MM.1S (cell line): Measurements from ENCODE around the gene MBP.

Experiments used
- DNase-seq: peaks from one replicate; pipeline ENCODE4 v3.0.0-alpha.2; 2015
- H2AFZ ChIP-seq: fragments of 300-600 bp; sonication (generic); 2 replicates; pipeline ENCODE4 v1.6.0; 2016; ENCODE audit warnings: antibody characterized with exemption, low read length
- H3F3A ChIP-seq: fragments of 300-600 bp; sonication (generic); 2 replicates; pipeline ENCODE4 v1.6.1; 2016; ENCODE audit warnings: mild to moderate bottlenecking, antibody characterized with exemption, low read length, moderate library complexity, mixed read lengths; ENCODE audit not compliant: insufficient read depth
- H3K27ac ChIP-seq: fragments of 300-600 bp; sonication (generic); 2 replicates; pipeline ENCODE4 v1.5.1; 2016; ENCODE audit warnings: mild to moderate bottlenecking, low read length
- H3K27me3 ChIP-seq: fragments of 300-600 bp; sonication (generic); replicated peaks from 2 replicates; pipeline ENCODE4 v1.6.0; 2016; ENCODE audit warnings: low read length; ENCODE audit not compliant: insufficient read depth
- H3K36me3 ChIP-seq: fragments of 300-600 bp; sonication (generic); replicated peaks from 2 replicates; pipeline ENCODE4 v1.6.1; 2016; ENCODE audit warnings: mild to moderate bottlenecking, low read length, mixed read lengths; ENCODE audit not compliant: insufficient read depth
- H3K4me1 ChIP-seq: fragments of 300-600 bp; sonication (generic); 2 replicates; pipeline ENCODE4 v1.6.1; 2016; ENCODE audit warnings: low read length, mixed read lengths
- H3K4me2 ChIP-seq: fragments of 300-600 bp; sonication (generic); 2 replicates; pipeline ENCODE4 v1.6.0; 2016; ENCODE audit warnings: low read depth, low read length
- H3K4me3 ChIP-seq: fragments of 300-600 bp; sonication (generic); 2 replicates; pipeline ENCODE4 v1.5.1; 2016; ENCODE audit warnings: low read length, mixed read lengths
- H3K79me2 ChIP-seq: fragments of 300-600 bp; sonication (generic); 2 replicates; pipeline ENCODE4 v1.6.1; 2016; ENCODE audit warnings: mixed run types, low read length, mixed read lengths
- H3K9ac ChIP-seq: fragments of 300-600 bp; sonication (generic); 2 replicates; pipeline ENCODE4 v1.6.1; 2016; ENCODE audit warnings: low read length, mixed read lengths
- H3K9me2 ChIP-seq: fragments of 300-600 bp; sonication (generic); replicated peaks from 2 replicates; pipeline ENCODE4 v1.6.1; 2016; ENCODE audit warnings: mild to moderate bottlenecking, low read length, mixed read lengths; ENCODE audit not compliant: insufficient read depth
- H3K9me3 ChIP-seq: fragments of 300-600 bp; sonication (generic); replicated peaks from 2 replicates; pipeline ENCODE4 v1.6.1; 2016; ENCODE audit warnings: mild to moderate bottlenecking, low read length, mixed read lengths; ENCODE audit not compliant: insufficient read depth
- H4K20me1 ChIP-seq: fragments of 300-600 bp; sonication (generic); 2 replicates; pipeline ENCODE4 v1.6.1; 2016; ENCODE audit warnings: mild to moderate bottlenecking, low read length, moderate library complexity, mixed read lengths; ENCODE audit not compliant: insufficient read depth
- CTCF ChIP-seq: fragments of 300-600 bp; sonication (generic); IDR thresholded peaks from 2 replicates; pipeline ENCODE4 v1.5.1; 2016; ENCODE audit warnings: antibody characterized with exemption, low read length, mixed read lengths
- EZH2 ChIP-seq: fragments of 300-600 bp; sonication (generic); optimal IDR thresholded peaks from 2 replicates; pipeline ENCODE3; 2017; ENCODE audit warnings: low read depth, mild to moderate bottlenecking, antibody characterized with exemption, low read length, mixed read lengths
- EZH2phosphoT487 ChIP-seq: fragments of 300-600 bp; sonication (generic); IDR thresholded peaks from 2 replicates; pipeline ENCODE4 v1.6.1; 2018; ENCODE audit warnings: antibody characterized with exemption, low read length

Gene MBP

DNA sequence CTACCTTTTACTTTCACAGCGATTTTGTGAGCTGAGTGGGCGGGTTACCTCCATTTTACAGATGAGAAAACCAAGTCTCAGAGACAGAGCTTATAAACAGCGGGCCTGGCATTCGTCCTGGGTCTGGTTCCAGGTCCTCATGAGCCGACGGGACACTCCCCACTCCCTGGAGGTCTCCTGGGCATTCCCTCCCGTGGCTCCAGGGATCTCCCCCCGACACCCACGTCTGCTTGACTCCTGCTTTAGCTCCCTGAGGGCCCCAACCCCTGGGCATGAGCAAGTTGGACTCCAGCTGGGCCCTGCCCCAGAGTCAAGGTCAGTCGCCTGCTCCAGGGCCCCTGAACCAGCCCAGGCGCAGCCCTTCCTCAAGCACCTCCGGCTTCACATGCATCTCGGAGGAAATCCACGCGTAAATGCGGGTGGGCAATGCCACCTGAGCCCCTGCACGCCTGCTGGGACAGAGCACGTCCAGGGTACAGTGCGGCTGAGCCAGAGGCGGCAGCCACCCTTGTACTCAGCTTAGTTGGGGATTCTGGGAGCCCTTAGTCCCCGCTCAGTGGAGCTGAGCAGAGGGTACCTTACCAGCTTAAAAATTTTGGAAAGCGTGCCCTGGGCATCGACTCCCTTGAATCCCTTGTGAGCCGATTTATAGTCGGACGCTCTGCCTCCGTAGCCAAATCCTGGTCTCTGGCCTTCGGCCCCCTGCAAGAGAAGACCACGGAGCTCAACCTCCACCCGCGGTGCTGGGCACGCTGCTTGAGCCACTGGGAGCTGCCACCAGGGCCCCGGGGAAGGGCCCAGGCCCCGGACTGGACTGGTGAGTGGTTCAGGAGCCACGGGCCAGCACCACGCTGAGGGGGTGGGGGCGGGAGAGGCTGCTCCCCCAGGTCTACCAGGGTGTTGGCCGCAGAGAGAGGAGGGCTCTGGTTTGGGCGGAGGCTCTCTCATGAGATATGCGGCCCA, 148.1 kb downstream of the MBP start:
- no peaks in the 10 kb centered on the region for H3K36me3 ChIP-seq
- H3K79me2 ChIP-seq, result no peaks in the 10 kb centered on the region
- no peaks in the 10 kb centered on the region for H3K9me3 ChIP-seq
- no peak overlapping the region for H3K4me2 ChIP-seq
- no peak overlapping the region for H3K9ac ChIP-seq
- H3K4me3 ChIP-seq, result no peak overlapping the region
- DNase-seq, result no peak
- H3K27me3 ChIP-seq, result no peaks in the 10 kb centered on the region
- H3K27ac ChIP-seq, result no peak overlapping the region
- no peak overlapping the region for H2AFZ ChIP-seq
- TF ChIP-seq EZH2, result no peak
- no peak for TF ChIP-seq EZH2phosphoT487
- no peak for TF ChIP-seq CTCF
- H3K9me2 ChIP-seq, result no peaks in the 10 kb centered on the region
- H4K20me1 ChIP-seq, result no peaks in the 10 kb centered on the region
- no peaks in the 10 kb centered on the region for H3F3A ChIP-seq
- H3K4me1 ChIP-seq, result no peaks in the 10 kb centered on the region

DNA sequence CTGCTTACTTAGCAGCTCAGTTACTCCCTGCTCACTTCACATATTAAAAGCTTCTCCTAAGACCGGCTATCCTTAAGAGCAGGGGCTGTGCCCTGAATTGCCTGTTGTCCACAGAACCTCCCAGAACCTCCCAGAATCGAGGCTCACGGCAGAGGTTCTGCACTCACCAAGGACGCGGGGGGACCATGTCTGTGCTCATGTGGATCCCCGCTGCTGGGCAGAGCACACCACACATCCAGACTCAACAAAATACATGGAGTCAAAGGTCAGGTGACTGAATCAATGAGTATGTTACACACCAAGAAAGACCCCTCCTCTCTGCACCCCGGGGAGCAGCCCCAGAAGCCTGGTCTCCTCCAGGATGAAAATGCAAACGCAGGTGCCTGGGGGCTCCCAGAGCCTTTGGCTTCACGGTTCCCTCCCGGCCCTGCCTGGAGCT, 149.0 kb downstream of the MBP start:
- no peaks in the 10 kb centered on the region for H3K9me2 ChIP-seq
- no peaks in the 10 kb centered on the region for H3K27me3 ChIP-seq
- no peaks in the 10 kb centered on the region for H3K36me3 ChIP-seq
- no peak overlapping the region for H3K9ac ChIP-seq
- no peaks in the 10 kb centered on the region for H4K20me1 ChIP-seq
- no peak overlapping the region for H3K4me3 ChIP-seq
- H3K4me2 ChIP-seq, result no peak overlapping the region
- no peaks in the 10 kb centered on the region for H3K9me3 ChIP-seq
- H3F3A ChIP-seq, result no peaks in the 10 kb centered on the region
- DNase-seq, result no peak
- H3K27ac ChIP-seq, result no peak overlapping the region
- no peaks in the 10 kb centered on the region for H3K79me2 ChIP-seq
- H3K4me1 ChIP-seq, result no peaks in the 10 kb centered on the region
- no peak for TF ChIP-seq EZH2phosphoT487
- TF ChIP-seq EZH2, result no peak
- no peak for TF ChIP-seq CTCF
- no peak overlapping the region for H2AFZ ChIP-seq

DNA sequence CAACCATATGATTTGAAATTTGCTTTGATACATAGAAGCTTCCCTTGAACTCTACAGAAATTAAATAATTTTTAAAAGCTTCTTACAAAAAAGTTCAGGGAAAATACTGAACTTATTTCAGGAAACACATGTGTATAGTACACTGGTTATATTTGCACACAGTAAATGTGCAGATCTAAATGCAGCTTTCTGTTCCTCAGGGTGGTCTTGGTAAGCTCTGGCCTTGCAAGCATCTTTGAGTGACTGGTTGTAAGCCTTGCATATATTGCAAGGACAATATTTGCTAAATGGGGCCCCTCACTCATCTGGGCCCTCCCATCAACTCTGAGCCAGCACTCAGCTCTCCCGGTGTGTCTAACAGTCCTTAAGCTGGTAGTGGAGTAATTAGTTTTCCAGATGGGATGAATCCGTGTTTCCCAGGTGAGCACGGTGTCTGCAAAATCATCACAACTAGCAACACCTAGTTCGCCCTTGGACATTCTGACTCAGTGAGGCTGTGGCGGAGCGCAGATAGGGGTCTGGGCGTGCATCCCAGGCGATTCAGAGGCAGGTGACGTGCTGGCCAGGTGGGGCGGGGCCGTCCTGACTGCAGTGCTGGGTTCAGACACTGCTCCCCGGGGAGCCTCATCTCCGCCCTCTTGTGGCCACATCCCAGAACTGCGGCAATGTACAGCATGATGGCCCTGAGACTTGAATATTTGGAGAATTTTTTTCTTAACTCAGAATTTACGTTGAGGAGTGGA, 149.6 kb downstream of the MBP start:
- peak overlapping the region; percentile 38; the same call in 1 of the 2 replicates for H3K4me2 ChIP-seq
- H3K79me2 ChIP-seq, result no peaks in the 10 kb centered on the region
- no peaks in the 10 kb centered on the region for H3K36me3 ChIP-seq
- no peaks in the 10 kb centered on the region for H3K9me3 ChIP-seq
- no peaks in the 10 kb centered on the region for H3K27me3 ChIP-seq
- no peaks in the 10 kb centered on the region for H3K9me2 ChIP-seq
- H3K27ac ChIP-seq, result no peak overlapping the region
- H3K9ac ChIP-seq, result no peak overlapping the region
- DNase-seq, result peak; percentile 81
- no peak for TF ChIP-seq EZH2
- peak; percentile 91 for TF ChIP-seq CTCF
- TF ChIP-seq EZH2phosphoT487, result no peak
- no peaks in the 10 kb centered on the region for H4K20me1 ChIP-seq
- no peak overlapping the region for H3K4me3 ChIP-seq
- no peaks in the 10 kb centered on the region for H3K4me1 ChIP-seq
- H3F3A ChIP-seq, result no peaks in the 10 kb centered on the region
- H2AFZ ChIP-seq, result no peak overlapping the region
